Activated T-helper 9 cell treated with anti-CD3 and anti-CD28 coated beads, Interleukin-2, amount 50 U/mL, for 16 hours (primary cell): ENCODE measurements around the gene TCTA.

Experiments
- DNase-seq: peaks from one replicate; pipeline ENCODE4 v3.0.0-alpha.2; 2020; ENCODE audit warnings: low read depth

Gene TCTA

GRCh38 chr3:49460956-49461355 is 48.7 kb downstream of the TCTA start:
- DNase-seq: no peak

- no peak for DNase-seq
Measured at GRCh38 chr3:49461443-49462171, 49.4 kb downstream of the TCTA start.

- DNase-seq: no peak
Measured at GRCh38 chr3:49462222-49462621, 50.0 kb downstream of the TCTA start.

GRCh38 chr3:49465270-49466034 is 53.2 kb downstream of the TCTA start:
- no peak for DNase-seq
